GM23338 (cell line): ENCODE measurements around the gene GNL2. TPM values are rescaled to one million over a fixed set of nuclear protein-coding genes. Genes with fewer than 3 reads are reported as not detected.

Source experiments
- ATAC-seq: fragments of 200-7000 bp; cut with Tn5 transposase; 3 replicates; pipeline ENCODE4 v1.9.1; 2020
- DNase-seq: peaks from one replicate; pipeline ENCODE4 v3.0.0-alpha.2; 2015; ENCODE audit warnings: low spot score
- H2AFZ ChIP-seq: fragments of 200-600 bp; sonication (generic); 2 replicates; pipeline ENCODE4 v1.8.0; 2016; ENCODE audit warnings: antibody characterized with exemption, mild to moderate bottlenecking, moderate library complexity
- H3F3A ChIP-seq: fragments of 200-600 bp; sonication (generic); replicated peaks from 2 replicates; pipeline ENCODE4 v1.8.0; 2017; ENCODE audit warnings: antibody characterized with exemption, mixed run types, low read depth
- H3K27ac ChIP-seq: fragments of 200-600 bp; sonication (generic); 2 replicates; pipeline ENCODE4 v1.6.1; 2016; ENCODE audit warnings: low read depth
- H3K27me3 ChIP-seq: fragments of 200-600 bp; sonication (generic); 2 replicates; pipeline ENCODE4 v1.8.0; 2016; ENCODE audit warnings: mild to moderate bottlenecking, mixed run types, moderate library complexity; ENCODE audit not compliant: insufficient read depth
- H3K36me3 ChIP-seq: fragments of 200-600 bp; sonication (generic); 2 replicates; pipeline ENCODE4 v1.8.0; 2016; ENCODE audit warnings: mild to moderate bottlenecking; ENCODE audit not compliant: insufficient read depth
- H3K4me1 ChIP-seq: fragments of 200-600 bp; sonication (generic); 2 replicates; pipeline ENCODE4 v1.8.0; 2016; ENCODE audit warnings: mild to moderate bottlenecking, moderate library complexity; ENCODE audit not compliant: insufficient read depth
- H3K4me2 ChIP-seq: fragments of 200-600 bp; sonication (generic); 2 replicates; pipeline ENCODE4 v1.7.1; 2017; ENCODE audit warnings: mixed run types
- H3K4me3 ChIP-seq: fragments of 200-600 bp; sonication (generic); 2 replicates; pipeline ENCODE4 v1.6.1; 2016; ENCODE audit warnings: mixed run types
- H3K79me2 ChIP-seq: fragments of 200-600 bp; sonication (generic); replicated peaks from 2 replicates; pipeline ENCODE4 v1.8.0; 2017; ENCODE audit warnings: mild to moderate bottlenecking; ENCODE audit not compliant: insufficient read depth
- H3K9me2 ChIP-seq: fragments of 200-600 bp; sonication (generic); 2 replicates; pipeline ENCODE4 v1.8.0; 2017; ENCODE audit not compliant: insufficient read depth
- H4K20me1 ChIP-seq: fragments of 200-600 bp; sonication (generic); replicated peaks from 2 replicates; pipeline ENCODE4 v1.8.0; 2017; ENCODE audit warnings: mild to moderate bottlenecking; ENCODE audit not compliant: insufficient read depth
- H3K27ac Mint-ChIP-seq: 2 replicates; pipeline ENCODE4 v1.8.0; 2020; ENCODE audit warnings: inconsistent platforms, mild to moderate bottlenecking, moderate library complexity, mixed read lengths
- H3K27me3 Mint-ChIP-seq: 3 replicates; pipeline ENCODE4 v1.8.0; 2022; ENCODE audit warnings: low read depth, mild to moderate bottlenecking, moderate library complexity, mixed read lengths, inconsistent platforms; ENCODE audit not compliant: insufficient read depth, poor library complexity
- H3K36me3 Mint-ChIP-seq: 3 replicates; pipeline ENCODE4 v1.8.0; 2021; ENCODE audit warnings: low read depth, mild to moderate bottlenecking, inconsistent platforms, moderate library complexity, mixed read lengths
- H3K4me1 Mint-ChIP-seq: 3 replicates; pipeline ENCODE4 v1.8.0; 2020; ENCODE audit warnings: mild to moderate bottlenecking, inconsistent platforms, mixed read lengths
- H3K4me3 Mint-ChIP-seq: 3 replicates; pipeline ENCODE4 v1.8.0; 2021; ENCODE audit warnings: moderate library complexity, mild to moderate bottlenecking, inconsistent platforms, mixed read lengths
- H3K9me3 Mint-ChIP-seq: 3 replicates; pipeline ENCODE4 v1.8.0; 2020; ENCODE audit warnings: moderate library complexity, mild to moderate bottlenecking, inconsistent platforms, mixed read lengths
- CREB1 ChIP-seq: fragments of 250-450 bp; sonication (Bioruptor Pico); IDR thresholded peaks from 2 replicates; pipeline ENCODE4 v1.5.0; 2020; ENCODE audit warnings: low read depth, mild to moderate bottlenecking, moderate library complexity
- EZH2 ChIP-seq: fragments of 200-600 bp; sonication (generic); IDR thresholded peaks from one replicate; pipeline ENCODE4 v1.8.0; 2017; ENCODE audit warnings: antibody characterized with exemption, mild to moderate bottlenecking, low read depth; ENCODE audit not compliant: unreplicated experiment
- EZH2phosphoT487 ChIP-seq: fragments of 200-600 bp; sonication (generic); IDR thresholded peaks from one replicate; pipeline ENCODE4 v1.8.1; 2018; ENCODE audit warnings: antibody characterized with exemption; ENCODE audit not compliant: unreplicated experiment
- JUNB ChIP-seq: IDR thresholded peaks from one replicate; pipeline ENCODE4 v1.6.1; 2016; ENCODE audit warnings: antibody characterized with exemption; ENCODE audit not compliant: unreplicated experiment
- POLR2AphosphoS5 ChIP-seq: IDR thresholded peaks from 2 replicates; pipeline ENCODE4 v1.6.1; 2016; ENCODE audit warnings: antibody characterized with exemption, low read depth
- ZNF114 ChIP-seq: fragments of 250-450 bp; sonication (Bioruptor Pico); IDR thresholded peaks from 2 replicates; pipeline ENCODE4 v1.5.0; 2020; ENCODE audit warnings: mild to moderate bottlenecking, moderate library complexity
- ZNF331 ChIP-seq: fragments of 250-450 bp; sonication (Bioruptor Pico); IDR thresholded peaks from 2 replicates; pipeline ENCODE4 v1.5.0; 2020; ENCODE audit warnings: low read depth, mild to moderate bottlenecking, moderate library complexity
- polyA plus RNA-seq: library from polyadenylated mRNA; unstranded; fragments of >200 nt; fragmentation: Nextera tagmentation; extraction: Ambion mirVana; gene quantifications from 2 replicates; pipeline ENCODE4 v1.2.1, GENCODE V29; 2016
- total RNA-seq: library from RNA; depleted of rRNA; stranded (reverse); fragments of >200 nt; shearing (Covaris generic); gene quantifications from 2 replicates; pipeline ENCODE4 v1.2.3, GENCODE V29; 2014
- TF ChIP-seq, protein P1 (sequence below): IDR thresholded peaks from one replicate; pipeline ENCODE4 v1.6.1; 2018; ENCODE audit warnings: antibody characterized with exemption; ENCODE audit not compliant: unreplicated experiment
- TF ChIP-seq, protein P2 (sequence below): IDR thresholded peaks from 2 replicates; pipeline ENCODE4 v1.6.1; 2016; ENCODE audit warnings: antibody characterized with exemption
- TF ChIP-seq, protein P3 (sequence below), 2 experiments: fragments of 200-600 bp in 1 of 2; sonication (generic) in 1 of 2; conservative IDR thresholded peaks; 2 replicates each; pipeline versions ENCODE4 v1.5.1 to v1.6.1; 2016 to 2017; ENCODE audit warnings: antibody characterized with exemption in 2 of 2, low read depth in 2 of 2, mild to moderate bottlenecking in 2 of 2, moderate library complexity in 1 of 2
- TF ChIP-seq, protein P4 (sequence below): fragments of 250-450 bp; sonication (Bioruptor Pico); IDR thresholded peaks from 2 replicates; pipeline ENCODE4 v1.5.0; 2020; ENCODE audit warnings: mild to moderate bottlenecking, moderate library complexity

Gene GNL2
- total and polyA plus RNA-seq, 2 experiments from 2014 or later = 78.4 to 121 TPM

DNA sequence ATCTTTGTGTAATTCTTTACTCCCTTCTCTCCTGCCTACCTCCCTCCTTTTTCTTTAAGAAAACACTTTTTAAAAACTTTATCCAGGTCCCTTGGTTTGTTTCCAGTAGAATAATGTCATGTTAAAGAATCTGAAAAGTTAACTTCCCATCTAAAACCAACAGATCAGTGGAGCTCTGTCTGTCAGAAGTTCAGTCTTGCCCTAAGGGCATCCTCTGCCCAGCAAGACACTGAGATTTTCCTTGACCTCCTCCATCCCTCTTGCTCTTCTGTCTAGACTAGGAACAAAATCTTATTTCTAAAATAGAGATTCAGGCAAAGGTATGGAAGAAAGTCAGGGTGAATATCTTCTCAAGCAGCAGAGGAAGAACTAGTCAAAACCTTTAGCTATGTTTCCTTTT lies 5.7 kb upstream of the GNL2 start:
- peaks cover 6% of the 10 kb centered on the region for H3K27me3 Mint-ChIP-seq
- Histone ChIP-seq H3K4me2 (no peak overlapping the region), H3K4me3 (no peak overlapping the region), H3F3A (no peaks in the 10 kb centered on the region), H3K27me3 (no peaks in the 10 kb centered on the region; the same call in 1 of the 2 replicates), H3K4me1 (no peaks in the 10 kb centered on the region), H3K79me2 (no peaks in the 10 kb centered on the region), H3K9me2 (no peaks in the 10 kb centered on the region), H3K36me3 (no peaks in the 10 kb centered on the region), H4K20me1 (no peaks in the 10 kb centered on the region), H2AFZ (no peak overlapping the region), H3K27ac (no peak overlapping the region)
- DNase-seq (no peak), ATAC-seq (no peak)
- no peaks in the 10 kb centered on the region for H3K9me3 Mint-ChIP-seq
- no peaks in the 10 kb centered on the region for H3K36me3 Mint-ChIP-seq
- no peaks in the 10 kb centered on the region for H3K4me1 Mint-ChIP-seq
- TF ChIP-seq, protein P1, sequence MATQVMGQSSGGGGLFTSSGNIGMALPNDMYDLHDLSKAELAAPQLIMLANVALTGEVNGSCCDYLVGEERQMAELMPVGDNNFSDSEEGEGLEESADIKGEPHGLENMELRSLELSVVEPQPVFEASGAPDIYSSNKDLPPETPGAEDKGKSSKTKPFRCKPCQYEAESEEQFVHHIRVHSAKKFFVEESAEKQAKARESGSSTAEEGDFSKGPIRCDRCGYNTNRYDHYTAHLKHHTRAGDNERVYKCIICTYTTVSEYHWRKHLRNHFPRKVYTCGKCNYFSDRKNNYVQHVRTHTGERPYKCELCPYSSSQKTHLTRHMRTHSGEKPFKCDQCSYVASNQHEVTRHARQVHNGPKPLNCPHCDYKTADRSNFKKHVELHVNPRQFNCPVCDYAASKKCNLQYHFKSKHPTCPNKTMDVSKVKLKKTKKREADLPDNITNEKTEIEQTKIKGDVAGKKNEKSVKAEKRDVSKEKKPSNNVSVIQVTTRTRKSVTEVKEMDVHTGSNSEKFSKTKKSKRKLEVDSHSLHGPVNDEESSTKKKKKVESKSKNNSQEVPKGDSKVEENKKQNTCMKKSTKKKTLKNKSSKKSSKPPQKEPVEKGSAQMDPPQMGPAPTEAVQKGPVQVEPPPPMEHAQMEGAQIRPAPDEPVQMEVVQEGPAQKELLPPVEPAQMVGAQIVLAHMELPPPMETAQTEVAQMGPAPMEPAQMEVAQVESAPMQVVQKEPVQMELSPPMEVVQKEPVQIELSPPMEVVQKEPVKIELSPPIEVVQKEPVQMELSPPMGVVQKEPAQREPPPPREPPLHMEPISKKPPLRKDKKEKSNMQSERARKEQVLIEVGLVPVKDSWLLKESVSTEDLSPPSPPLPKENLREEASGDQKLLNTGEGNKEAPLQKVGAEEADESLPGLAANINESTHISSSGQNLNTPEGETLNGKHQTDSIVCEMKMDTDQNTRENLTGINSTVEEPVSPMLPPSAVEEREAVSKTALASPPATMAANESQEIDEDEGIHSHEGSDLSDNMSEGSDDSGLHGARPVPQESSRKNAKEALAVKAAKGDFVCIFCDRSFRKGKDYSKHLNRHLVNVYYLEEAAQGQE = no peak
- no peak for TF ChIP-seq POLR2AphosphoS5
- TF ChIP-seq, protein P2, sequence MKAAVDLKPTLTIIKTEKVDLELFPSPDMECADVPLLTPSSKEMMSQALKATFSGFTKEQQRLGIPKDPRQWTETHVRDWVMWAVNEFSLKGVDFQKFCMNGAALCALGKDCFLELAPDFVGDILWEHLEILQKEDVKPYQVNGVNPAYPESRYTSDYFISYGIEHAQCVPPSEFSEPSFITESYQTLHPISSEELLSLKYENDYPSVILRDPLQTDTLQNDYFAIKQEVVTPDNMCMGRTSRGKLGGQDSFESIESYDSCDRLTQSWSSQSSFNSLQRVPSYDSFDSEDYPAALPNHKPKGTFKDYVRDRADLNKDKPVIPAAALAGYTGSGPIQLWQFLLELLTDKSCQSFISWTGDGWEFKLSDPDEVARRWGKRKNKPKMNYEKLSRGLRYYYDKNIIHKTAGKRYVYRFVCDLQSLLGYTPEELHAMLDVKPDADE = no peak
- TF ChIP-seq CREB1 (CRISPR knock-in tag) = no peak
- TF ChIP-seq EZH2 = no peak
- TF ChIP-seq EZH2phosphoT487 = no peak
- no peak for TF ChIP-seq ZNF114
- TF ChIP-seq JUNB = no peak
- TF ChIP-seq, protein P3, sequence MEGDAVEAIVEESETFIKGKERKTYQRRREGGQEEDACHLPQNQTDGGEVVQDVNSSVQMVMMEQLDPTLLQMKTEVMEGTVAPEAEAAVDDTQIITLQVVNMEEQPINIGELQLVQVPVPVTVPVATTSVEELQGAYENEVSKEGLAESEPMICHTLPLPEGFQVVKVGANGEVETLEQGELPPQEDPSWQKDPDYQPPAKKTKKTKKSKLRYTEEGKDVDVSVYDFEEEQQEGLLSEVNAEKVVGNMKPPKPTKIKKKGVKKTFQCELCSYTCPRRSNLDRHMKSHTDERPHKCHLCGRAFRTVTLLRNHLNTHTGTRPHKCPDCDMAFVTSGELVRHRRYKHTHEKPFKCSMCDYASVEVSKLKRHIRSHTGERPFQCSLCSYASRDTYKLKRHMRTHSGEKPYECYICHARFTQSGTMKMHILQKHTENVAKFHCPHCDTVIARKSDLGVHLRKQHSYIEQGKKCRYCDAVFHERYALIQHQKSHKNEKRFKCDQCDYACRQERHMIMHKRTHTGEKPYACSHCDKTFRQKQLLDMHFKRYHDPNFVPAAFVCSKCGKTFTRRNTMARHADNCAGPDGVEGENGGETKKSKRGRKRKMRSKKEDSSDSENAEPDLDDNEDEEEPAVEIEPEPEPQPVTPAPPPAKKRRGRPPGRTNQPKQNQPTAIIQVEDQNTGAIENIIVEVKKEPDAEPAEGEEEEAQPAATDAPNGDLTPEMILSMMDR (conservative IDR thresholded peaks at IDR 0.05; ENCODE audit: low read depth in 2 of 2) = no peak
- TF ChIP-seq, protein P4, sequence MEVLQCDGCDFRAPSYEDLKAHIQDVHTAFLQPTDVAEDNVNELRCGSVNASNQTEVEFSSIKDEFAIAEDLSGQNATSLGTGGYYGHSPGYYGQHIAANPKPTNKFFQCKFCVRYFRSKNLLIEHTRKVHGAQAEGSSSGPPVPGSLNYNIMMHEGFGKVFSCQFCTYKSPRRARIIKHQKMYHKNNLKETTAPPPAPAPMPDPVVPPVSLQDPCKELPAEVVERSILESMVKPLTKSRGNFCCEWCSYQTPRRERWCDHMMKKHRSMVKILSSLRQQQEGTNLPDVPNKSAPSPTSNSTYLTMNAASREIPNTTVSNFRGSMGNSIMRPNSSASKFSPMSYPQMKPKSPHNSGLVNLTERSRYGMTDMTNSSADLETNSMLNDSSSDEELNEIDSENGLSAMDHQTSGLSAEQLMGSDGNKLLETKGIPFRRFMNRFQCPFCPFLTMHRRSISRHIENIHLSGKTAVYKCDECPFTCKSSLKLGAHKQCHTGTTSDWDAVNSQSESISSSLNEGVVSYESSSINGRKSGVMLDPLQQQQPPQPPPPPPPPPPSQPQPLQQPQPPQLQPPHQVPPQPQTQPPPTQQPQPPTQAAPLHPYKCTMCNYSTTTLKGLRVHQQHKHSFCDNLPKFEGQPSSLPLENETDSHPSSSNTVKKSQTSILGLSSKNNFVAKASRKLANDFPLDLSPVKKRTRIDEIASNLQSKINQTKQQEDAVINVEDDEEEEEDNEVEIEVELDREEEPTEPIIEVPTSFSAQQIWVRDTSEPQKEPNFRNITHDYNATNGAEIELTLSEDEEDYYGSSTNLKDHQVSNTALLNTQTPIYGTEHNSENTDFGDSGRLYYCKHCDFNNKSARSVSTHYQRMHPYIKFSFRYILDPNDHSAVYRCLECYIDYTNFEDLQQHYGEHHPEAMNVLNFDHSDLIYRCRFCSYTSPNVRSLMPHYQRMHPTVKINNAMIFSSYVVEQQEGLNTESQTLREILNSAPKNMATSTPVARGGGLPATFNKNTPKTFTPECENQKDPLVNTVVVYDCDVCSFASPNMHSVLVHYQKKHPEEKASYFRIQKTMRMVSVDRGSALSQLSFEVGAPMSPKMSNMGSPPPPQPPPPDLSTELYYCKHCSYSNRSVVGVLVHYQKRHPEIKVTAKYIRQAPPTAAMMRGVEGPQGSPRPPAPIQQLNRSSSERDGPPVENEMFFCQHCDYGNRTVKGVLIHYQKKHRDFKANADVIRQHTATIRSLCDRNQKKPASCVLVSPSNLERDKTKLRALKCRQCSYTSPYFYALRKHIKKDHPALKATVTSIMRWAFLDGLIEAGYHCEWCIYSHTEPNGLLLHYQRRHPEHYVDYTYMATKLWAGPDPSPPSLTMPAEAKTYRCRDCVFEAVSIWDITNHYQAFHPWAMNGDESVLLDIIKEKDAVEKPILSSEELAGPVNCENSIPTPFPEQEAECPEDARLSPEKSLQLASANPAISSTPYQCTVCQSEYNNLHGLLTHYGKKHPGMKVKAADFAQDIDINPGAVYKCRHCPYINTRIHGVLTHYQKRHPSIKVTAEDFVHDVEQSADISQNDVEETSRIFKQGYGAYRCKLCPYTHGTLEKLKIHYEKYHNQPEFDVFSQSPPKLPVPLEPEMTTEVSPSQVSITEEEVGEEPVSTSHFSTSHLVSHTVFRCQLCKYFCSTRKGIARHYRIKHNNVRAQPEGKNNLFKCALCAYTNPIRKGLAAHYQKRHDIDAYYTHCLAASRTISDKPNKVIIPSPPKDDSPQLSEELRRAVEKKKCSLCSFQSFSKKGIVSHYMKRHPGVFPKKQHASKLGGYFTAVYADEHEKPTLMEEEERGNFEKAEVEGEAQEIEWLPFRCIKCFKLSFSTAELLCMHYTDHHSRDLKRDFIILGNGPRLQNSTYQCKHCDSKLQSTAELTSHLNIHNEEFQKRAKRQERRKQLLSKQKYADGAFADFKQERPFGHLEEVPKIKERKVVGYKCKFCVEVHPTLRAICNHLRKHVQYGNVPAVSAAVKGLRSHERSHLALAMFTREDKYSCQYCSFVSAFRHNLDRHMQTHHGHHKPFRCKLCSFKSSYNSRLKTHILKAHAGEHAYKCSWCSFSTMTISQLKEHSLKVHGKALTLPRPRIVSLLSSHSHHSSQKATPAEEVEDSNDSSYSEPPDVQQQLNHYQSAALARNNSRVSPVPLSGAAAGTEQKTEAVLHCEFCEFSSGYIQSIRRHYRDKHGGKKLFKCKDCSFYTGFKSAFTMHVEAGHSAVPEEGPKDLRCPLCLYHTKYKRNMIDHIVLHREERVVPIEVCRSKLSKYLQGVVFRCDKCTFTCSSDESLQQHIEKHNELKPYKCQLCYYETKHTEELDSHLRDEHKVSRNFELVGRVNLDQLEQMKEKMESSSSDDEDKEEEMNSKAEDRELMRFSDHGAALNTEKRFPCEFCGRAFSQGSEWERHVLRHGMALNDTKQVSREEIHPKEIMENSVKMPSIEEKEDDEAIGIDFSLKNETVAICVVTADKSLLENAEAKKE (CRISPR knock-in tag) = no peak
- no peak for TF ChIP-seq ZNF331 (CRISPR knock-in tag)
- no peak overlapping the region for H3K4me3 Mint-ChIP-seq
- H3K27ac Mint-ChIP-seq = no peak overlapping the region
